Esophagus muscularis mucosa (tissue), 4 donors: ENCODE data around the gene AHNAK2. TPM values are rescaled to one million over a fixed set of nuclear protein-coding genes. Genes with fewer than 3 reads are reported as not detected.

ENCODE experiments used
- DNase-seq: peaks from one replicate; pipeline ENCODE4 v3.0.0-alpha.2; 2017; ENCODE audit errors: extremely low spot score
- H3K27ac ChIP-seq, 4 donors: fragments of 200-600 bp; sonication (generic); replicated peaks in 1 of 4; 1 replicate in 3 of 4; 2 replicates in 1 of 4; pipeline ENCODE4 v1.5.1; 2016 to 2019; ENCODE audit warnings: mild to moderate bottlenecking in 1 of 4
- H3K27me3 ChIP-seq, 4 donors: fragments of 200-600 bp; sonication (generic); one replicate each; pipeline versions ENCODE4 v1.5.1 to v1.6.0; 2016 to 2019
- H3K36me3 ChIP-seq, 4 donors: fragments of 200-600 bp; sonication (generic); one replicate each; pipeline ENCODE4 v1.5.1; 2016 to 2019
- H3K4me1 ChIP-seq, 4 donors: fragments of 200-600 bp; sonication (generic); one replicate each; pipeline ENCODE4 v1.5.1; 2016 to 2019
- H3K4me3 ChIP-seq, 4 donors: fragments of 200-600 bp; sonication (generic); 1 replicate in 2 of 4; 2 replicates in 2 of 4; pipeline ENCODE4 v1.5.1; 2016 to 2019; ENCODE audit warnings: mild to moderate bottlenecking in 4 of 4, moderate library complexity in 1 of 4
- H3K9me3 ChIP-seq, 4 donors: fragments of 200-600 bp; sonication (generic); 1 replicate in 3 of 4; 2 replicates in 1 of 4; pipeline ENCODE4 v1.5.1; 2016 to 2019
- CTCF ChIP-seq, 3 experiments: fragments of 200-600 bp in 2 of 3; fragments of 450-650 bp in 1 of 3; sonication (generic) in 2 of 3; IDR thresholded peaks; one replicate each; pipeline ENCODE4 v1.5.1; 2017 to 2019; ENCODE audit warnings: antibody characterized with exemption in 3 of 3, mild to moderate bottlenecking in 2 of 3, moderate library complexity in 1 of 3
- EP300 ChIP-seq: sonication (generic); formaldehyde crosslinking; IDR thresholded peaks from one replicate; pipeline ENCODE4 v1.6.1; 2017; ENCODE audit warnings: antibody characterized with exemption
- POLR2A ChIP-seq: fragments of 450-650 bp; IDR thresholded peaks from one replicate; pipeline ENCODE4 v1.6.1; 2017; ENCODE audit warnings: antibody characterized with exemption, moderate library complexity, mild to moderate bottlenecking, low read depth
- POLR2AphosphoS5 ChIP-seq, 2 donors: sonication (generic); formaldehyde crosslinking; IDR thresholded peaks; one replicate each; pipeline ENCODE4 v1.6.1; 2017; ENCODE audit warnings: antibody characterized with exemption in 2 of 2
- WGBS: methylation state at CpG from one replicate; pipeline ENCODE4 v1.1.5; 2018; 5-methylcytosine and 5-hydroxymethylcytosine counted together
- intact Hi-C: fragments of 100-400 bp; cut with DNase I; formaldehyde crosslinking; loops from one replicate; pipeline ENCODE4 v1.15.1; 2023
- total RNA-seq, 4 donors: library from RNA; depleted of rRNA; stranded (reverse); fragments of >200 nt; gene quantifications; one replicate each; pipeline versions ENCODE4 v1.1.0 to v1.2.1, GENCODE V29; 2016

Gene AHNAK2
- total RNA-seq, 4 donors from 2014 or later: 95.3 to 277 (median 195) TPM

- WGBS: 60% methylated on average over 1 of the region's 10 CpGs
- no peak for DNase-seq
- Histone ChIP-seq H3K36me3 (peaks cover 0 to 3% (median 0%) of the 10 kb centered on the region in 4 donors), H3K27ac (peak overlapping the region; percentile 87 to 99 (median 94)), H3K4me3 (peak overlapping the region; percentile 54 to 66 (median 60)), H3K27me3 (peaks cover 0 to 5% (median 0%) of the 10 kb centered on the region in 4 donors), H3K4me1 (peaks cover 70 to 95% (median 94%) of the 10 kb centered on the region in 4 donors), H3K9me3 (no peaks in the 10 kb centered on the region)
- TF ChIP-seq EP300: no peak
- TF ChIP-seq POLR2AphosphoS5 (IDR thresholded peaks at IDR 0.05): no peak
- TF ChIP-seq CTCF (IDR thresholded peaks at IDR 0.05): no peak
- TF ChIP-seq POLR2A: no peak
- intact Hi-C loops: loop anchor here (5.0 kb wide), 1 partner anchor 37 kb away; no protein-coding TSS in a partner anchor
Measured at GRCh38 chr14:104969741-104970230, 8.4 kb downstream of the AHNAK2 start.

GRCh38 chr14:104968541-104969401, 9.4 kb downstream of the AHNAK2 start:
- no peak for DNase-seq

GRCh38 chr14:104968153-104968527, 10.0 kb downstream of the AHNAK2 start:
- intact Hi-C loops: no loop called here
- peak overlapping the region; percentile 87 to 99 (median 94) for H3K27ac ChIP-seq

More at GRCh38 chr14:104968541-104969401, 9.4 kb downstream of the AHNAK2 start:
- peak overlapping the region; percentile 87 to 99 (median 94) for H3K27ac ChIP-seq
- H3K36me3 ChIP-seq: peaks cover 0 to 3% (median 0%) of the 10 kb centered on the region in 4 donors
- peaks cover 0 to 5% (median 0%) of the 10 kb centered on the region in 4 donors for H3K27me3 ChIP-seq
- no peaks in the 10 kb centered on the region for H3K9me3 ChIP-seq
- peaks cover 60 to 85% (median 84%) of the 10 kb centered on the region in 4 donors for H3K4me1 ChIP-seq
- 36% methylated on average over 17 of the region's 21 CpGs for WGBS
- intact Hi-C loops: no loop called here
- peak in 1 of 2 donors; percentile 14 for TF ChIP-seq POLR2AphosphoS5 (IDR thresholded peaks at IDR 0.05)
- no peak for TF ChIP-seq POLR2A
- H3K4me3 ChIP-seq: peak overlapping the region; percentile 54 to 66 (median 60)

GRCh38 chr14:104967386-104968152, 10.6 kb downstream of the AHNAK2 start:
- H3K27ac ChIP-seq: peak overlapping the region; percentile 87 to 99 (median 94)
- peaks cover 50 to 77% (median 72%) of the 10 kb centered on the region in 4 donors for H3K4me1 ChIP-seq
- DNase-seq: no peak
- intact Hi-C loops: no loop called here
- H3K9me3 ChIP-seq: no peaks in the 10 kb centered on the region
- WGBS: 14% methylated on average over 10 of the region's 36 CpGs
- peaks cover 0 to 5% (median 0%) of the 10 kb centered on the region in 4 donors for H3K27me3 ChIP-seq
- H3K36me3 ChIP-seq: peaks cover 0 to 3% (median 0%) of the 10 kb centered on the region in 4 donors
- H3K4me3 ChIP-seq: peak overlapping the region; percentile 54 to 66 (median 60)
- TF ChIP-seq CTCF (IDR thresholded peaks at IDR 0.05) (no peak), POLR2AphosphoS5 (IDR thresholded peaks at IDR 0.05) (peak; percentile 49 to 73)

More at GRCh38 chr14:104968153-104968527, 10.0 kb downstream of the AHNAK2 start:
- Histone ChIP-seq H3K4me3 (peak overlapping the region; percentile 54 to 66 (median 60)), H3K9me3 (no peaks in the 10 kb centered on the region), H3K36me3 (peaks cover 0 to 3% (median 0%) of the 10 kb centered on the region in 4 donors), H3K4me1 (peaks cover 55 to 79% (median 78%) of the 10 kb centered on the region in 4 donors), H3K27me3 (peaks cover 0 to 5% (median 0%) of the 10 kb centered on the region in 4 donors)
- TF ChIP-seq EP300: no peak
- TF ChIP-seq POLR2AphosphoS5 (IDR thresholded peaks at IDR 0.05): peak; percentile 49 to 79
- TF ChIP-seq POLR2A: no peak
- TF ChIP-seq CTCF (IDR thresholded peaks at IDR 0.05): no peak
- 12% methylated on average over 5 of the region's 12 CpGs for WGBS
- no peak for DNase-seq
